HEK293 (cell line): ENCODE data around the gene SLC2A9.

ENCODE experiments used
- CTCF ChIA-PET: fragments of 350-600 bp; formaldehyde crosslinking; extraction: SDS; loops from one replicate; lab custom pipeline; 2021; ENCODE audit warnings: antibody characterized with exemption; lab: Yijun Ruan, JAX
- POLR2A ChIA-PET: fragments of 300-600 bp; formaldehyde crosslinking; extraction: SDS; loops from one replicate; lab custom pipeline; 2020; ENCODE audit warnings: antibody characterized with exemption, inconsistent platforms; lab: Yijun Ruan, JAX
- H3K27ac ChIP-seq: fragments of 200-500 bp; sonication (Bioruptor generic); 2 replicates; pipeline ENCODE4 v1.5.1; 2014; ENCODE audit warnings: low read depth, low read length, control low read depth, inconsistent platforms; ENCODE audit errors: extremely low read depth
- H3K36me3 ChIP-seq, 2 experiments: fragments of 200-500 bp in 1 of 2; sonication (Bioruptor generic) in 1 of 2; 1 replicate in 1 of 2; 2 replicates in 1 of 2; pipeline ENCODE4 v1.5.1; 2014 to 2017; ENCODE audit warnings: inconsistent platforms in 2 of 2, low read length in 2 of 2; ENCODE audit not compliant: control insufficient read depth in 2 of 2, insufficient read depth in 1 of 2
- H3K4me1 ChIP-seq: fragments of 200-500 bp; sonication (Bioruptor generic); 2 replicates; pipeline ENCODE4 v1.5.1; 2014; ENCODE audit warnings: mild to moderate bottlenecking, low read length, inconsistent platforms; ENCODE audit not compliant: control insufficient read depth, insufficient read depth
- H3K4me3 ChIP-seq: 2 replicates; pipeline ENCODE4 v1.5.1; 2011; ENCODE audit warnings: low read depth, mild to moderate bottlenecking, control low read depth, low read length, moderate library complexity
- H3K9me3 ChIP-seq: fragments of 200-500 bp; sonication (Bioruptor generic); 2 replicates; pipeline ENCODE4 v1.5.1; 2014; ENCODE audit warnings: low read depth, low read length, inconsistent platforms; ENCODE audit not compliant: control insufficient read depth, insufficient read depth
- BCL11A ChIP-seq: fragments of 450-650 bp; formaldehyde crosslinking; IDR thresholded peaks from 2 replicates; pipeline ENCODE4 v1.5.1; 2016; ENCODE audit warnings: low read depth, missing biosample characterization, missing genetic modification characterization
- HOXD13 ChIP-seq: sonication (generic); formaldehyde crosslinking; IDR thresholded peaks from 2 replicates; pipeline ENCODE4 v1.8.0; 2022; ENCODE audit warnings: missing genetic modification reagents, borderline replicate concordance
- IKZF3 ChIP-seq: fragments of 450-650 bp; IDR thresholded peaks from 2 replicates; pipeline ENCODE4 v1.5.0; 2018; ENCODE audit warnings: missing biosample characterization, mild to moderate bottlenecking, missing genetic modification characterization, moderate library complexity
- KLF16 ChIP-seq: fragments of 450-650 bp; formaldehyde crosslinking; IDR thresholded peaks from 2 replicates; pipeline ENCODE4 v1.5.1; 2017; ENCODE audit warnings: missing biosample characterization, missing genetic modification characterization
- ZBTB11 ChIP-seq: fragments of 450-650 bp; formaldehyde crosslinking; conservative IDR thresholded peaks from 2 replicates; pipeline ENCODE4 v1.5.1; 2016; ENCODE audit warnings: low read depth, missing biosample characterization, missing genetic modification characterization
- ZBTB17 ChIP-seq: fragments of 450-650 bp; formaldehyde crosslinking; IDR thresholded peaks from 2 replicates; pipeline ENCODE4 v1.5.1; 2016; ENCODE audit warnings: missing biosample characterization, missing genetic modification characterization
- ZBTB21 ChIP-seq: fragments of 450-650 bp; formaldehyde crosslinking; IDR thresholded peaks from 2 replicates; pipeline ENCODE4 v1.5.1; 2017; ENCODE audit warnings: missing biosample characterization, missing genetic modification characterization
- ZFP41 ChIP-seq: fragments of 450-650 bp; formaldehyde crosslinking; IDR thresholded peaks from 2 replicates; pipeline ENCODE4 v1.5.1; 2016; ENCODE audit warnings: missing biosample characterization, missing genetic modification characterization, borderline replicate concordance
- ZIC2 ChIP-seq: fragments of 450-650 bp; formaldehyde crosslinking; IDR thresholded peaks from 2 replicates; pipeline ENCODE4 v1.5.1; 2016; ENCODE audit warnings: missing biosample characterization, missing genetic modification characterization
- ZNF140 ChIP-seq: fragments of 450-650 bp; formaldehyde crosslinking; IDR thresholded peaks from 2 replicates; pipeline ENCODE4 v1.5.1; 2016; ENCODE audit warnings: missing biosample characterization, missing genetic modification characterization
- ZNF169 ChIP-seq: fragments of 450-650 bp; formaldehyde crosslinking; IDR thresholded peaks from 2 replicates; pipeline ENCODE4 v1.5.1; 2016; ENCODE audit warnings: missing biosample characterization, missing genetic modification characterization
- ZNF2 ChIP-seq: fragments of 450-650 bp; formaldehyde crosslinking; IDR thresholded peaks from 2 replicates; pipeline ENCODE4 v1.5.1; 2016; ENCODE audit warnings: missing biosample characterization, missing genetic modification characterization
- ZNF266 ChIP-seq: fragments of 450-650 bp; formaldehyde crosslinking; IDR thresholded peaks from 2 replicates; pipeline ENCODE4 v1.5.1; 2016; ENCODE audit warnings: missing biosample characterization, missing genetic modification characterization, low read depth
- ZNF292 ChIP-seq: fragments of 450-650 bp; formaldehyde crosslinking; IDR thresholded peaks from 2 replicates; pipeline ENCODE4 v1.5.1; 2016; ENCODE audit warnings: low read depth, missing biosample characterization, missing genetic modification characterization, borderline replicate concordance
- ZNF302 ChIP-seq: fragments of 450-650 bp; formaldehyde crosslinking; IDR thresholded peaks from 2 replicates; pipeline ENCODE4 v1.5.1; 2016; ENCODE audit warnings: missing biosample characterization, missing genetic modification characterization, low read depth
- ZNF366 ChIP-seq: fragments of 450-650 bp; formaldehyde crosslinking; conservative IDR thresholded peaks from 2 replicates; pipeline ENCODE4 v1.5.1; 2016; ENCODE audit warnings: missing biosample characterization, missing genetic modification characterization
- ZNF658 ChIP-seq: fragments of 450-650 bp; formaldehyde crosslinking; IDR thresholded peaks from 2 replicates; pipeline ENCODE4; 2016; ENCODE audit warnings: missing biosample characterization, missing genetic modification characterization
- ZNF777 ChIP-seq: fragments of 450-650 bp; formaldehyde crosslinking; IDR thresholded peaks from 2 replicates; pipeline ENCODE4 v1.5.1; 2017; ENCODE audit warnings: missing biosample characterization, missing genetic modification characterization, borderline replicate concordance
- ZNF837 ChIP-seq: fragments of 450-650 bp; formaldehyde crosslinking; IDR thresholded peaks from 2 replicates; pipeline ENCODE4 v1.5.1; 2016; ENCODE audit warnings: missing biosample characterization, missing genetic modification characterization
- TF ChIP-seq, protein P1 (sequence below): fragments of 450-650 bp; formaldehyde crosslinking; IDR thresholded peaks from 2 replicates; pipeline ENCODE4 v1.5.1; 2017; ENCODE audit warnings: missing biosample characterization, missing genetic modification characterization
- TF ChIP-seq, protein P2 (sequence below): fragments of 450-650 bp; formaldehyde crosslinking; IDR thresholded peaks from 2 replicates; pipeline ENCODE4 v1.5.1; 2017; ENCODE audit warnings: missing biosample characterization, missing genetic modification characterization
- TF ChIP-seq, protein P3 (sequence below): fragments of 450-650 bp; formaldehyde crosslinking; IDR thresholded peaks from 2 replicates; pipeline ENCODE4 v1.5.1; 2016; ENCODE audit warnings: missing biosample characterization, missing genetic modification characterization

The SLC2A9 gene

GRCh38 chr4:9931146-9931545, 90.2 kb downstream of the SLC2A9 start:
- Histone ChIP-seq H3K36me3 (no peaks in the 10 kb centered on the region), H3K9me3 (no peaks in the 10 kb centered on the region), H3K27ac (no peak overlapping the region), H3K4me1 (no peaks in the 10 kb centered on the region), H3K4me3 (no peak overlapping the region)
- ChIA-PET POLR2A (no interaction called here), CTCF (no interaction called here)
- TF ChIP-seq, protein P1, sequence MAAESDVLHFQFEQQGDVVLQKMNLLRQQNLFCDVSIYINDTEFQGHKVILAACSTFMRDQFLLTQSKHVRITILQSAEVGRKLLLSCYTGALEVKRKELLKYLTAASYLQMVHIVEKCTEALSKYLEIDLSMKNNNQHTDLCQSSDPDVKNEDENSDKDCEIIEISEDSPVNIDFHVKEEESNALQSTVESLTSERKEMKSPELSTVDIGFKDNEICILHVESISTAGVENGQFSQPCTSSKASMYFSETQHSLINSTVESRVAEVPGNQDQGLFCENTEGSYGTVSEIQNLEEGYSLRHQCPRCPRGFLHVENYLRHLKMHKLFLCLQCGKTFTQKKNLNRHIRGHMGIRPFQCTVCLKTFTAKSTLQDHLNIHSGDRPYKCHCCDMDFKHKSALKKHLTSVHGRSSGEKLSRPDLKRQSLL: no peak
- TF ChIP-seq ZNF837 (tag by site-specific recombination): no peak
- no peak for TF ChIP-seq ZNF658 (tag by site-specific recombination)
- TF ChIP-seq, protein P2, sequence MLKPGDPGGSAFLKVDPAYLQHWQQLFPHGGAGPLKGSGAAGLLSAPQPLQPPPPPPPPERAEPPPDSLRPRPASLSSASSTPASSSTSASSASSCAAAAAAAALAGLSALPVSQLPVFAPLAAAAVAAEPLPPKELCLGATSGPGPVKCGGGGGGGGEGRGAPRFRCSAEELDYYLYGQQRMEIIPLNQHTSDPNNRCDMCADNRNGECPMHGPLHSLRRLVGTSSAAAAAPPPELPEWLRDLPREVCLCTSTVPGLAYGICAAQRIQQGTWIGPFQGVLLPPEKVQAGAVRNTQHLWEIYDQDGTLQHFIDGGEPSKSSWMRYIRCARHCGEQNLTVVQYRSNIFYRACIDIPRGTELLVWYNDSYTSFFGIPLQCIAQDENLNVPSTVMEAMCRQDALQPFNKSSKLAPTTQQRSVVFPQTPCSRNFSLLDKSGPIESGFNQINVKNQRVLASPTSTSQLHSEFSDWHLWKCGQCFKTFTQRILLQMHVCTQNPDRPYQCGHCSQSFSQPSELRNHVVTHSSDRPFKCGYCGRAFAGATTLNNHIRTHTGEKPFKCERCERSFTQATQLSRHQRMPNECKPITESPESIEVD: no peak
- TF ChIP-seq BCL11A: no peak
- no peak for TF ChIP-seq HOXD13 (CRISPR knock-in tag)
- TF ChIP-seq ZBTB17 (tag by site-specific recombination): no peak
- TF ChIP-seq ZNF366: no peak
- TF ChIP-seq, protein P3, sequence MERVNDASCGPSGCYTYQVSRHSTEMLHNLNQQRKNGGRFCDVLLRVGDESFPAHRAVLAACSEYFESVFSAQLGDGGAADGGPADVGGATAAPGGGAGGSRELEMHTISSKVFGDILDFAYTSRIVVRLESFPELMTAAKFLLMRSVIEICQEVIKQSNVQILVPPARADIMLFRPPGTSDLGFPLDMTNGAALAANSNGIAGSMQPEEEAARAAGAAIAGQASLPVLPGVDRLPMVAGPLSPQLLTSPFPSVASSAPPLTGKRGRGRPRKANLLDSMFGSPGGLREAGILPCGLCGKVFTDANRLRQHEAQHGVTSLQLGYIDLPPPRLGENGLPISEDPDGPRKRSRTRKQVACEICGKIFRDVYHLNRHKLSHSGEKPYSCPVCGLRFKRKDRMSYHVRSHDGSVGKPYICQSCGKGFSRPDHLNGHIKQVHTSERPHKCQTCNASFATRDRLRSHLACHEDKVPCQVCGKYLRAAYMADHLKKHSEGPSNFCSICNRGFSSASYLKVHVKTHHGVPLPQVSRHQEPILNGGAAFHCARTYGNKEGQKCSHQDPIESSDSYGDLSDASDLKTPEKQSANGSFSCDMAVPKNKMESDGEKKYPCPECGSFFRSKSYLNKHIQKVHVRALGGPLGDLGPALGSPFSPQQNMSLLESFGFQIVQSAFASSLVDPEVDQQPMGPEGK (tag by site-specific recombination): no peak
- TF ChIP-seq KLF16 (tag by site-specific recombination): no peak
- TF ChIP-seq ZNF140: no peak
- no peak for TF ChIP-seq ZNF292 (tag by site-specific recombination)
- TF ChIP-seq ZBTB11: no peak
- no peak for TF ChIP-seq ZNF169 (tag by site-specific recombination)
- no peak for TF ChIP-seq ZNF777
- no peak for TF ChIP-seq ZNF302 (tag by site-specific recombination)

GRCh38 chr4:9929111-9929510, 92.2 kb downstream of the SLC2A9 start:
- Histone ChIP-seq H3K4me1 (no peaks in the 10 kb centered on the region), H3K27ac (no peak overlapping the region), H3K4me3 (no peak overlapping the region), H3K9me3 (no peaks in the 10 kb centered on the region), H3K36me3 (no peaks in the 10 kb centered on the region)
- POLR2A ChIA-PET: no interaction called here
- TF ChIP-seq ZNF266 (tag by site-specific recombination): no peak
- TF ChIP-seq ZBTB21 (tag by site-specific recombination): no peak
- TF ChIP-seq ZFP41: no peak
- TF ChIP-seq, protein P3 (tag by site-specific recombination): no peak
- no peak for TF ChIP-seq BCL11A
- no peak for TF ChIP-seq ZNF2 (tag by site-specific recombination)
- TF ChIP-seq IKZF3: no peak
- no peak for TF ChIP-seq ZIC2
- CTCF ChIA-PET: interaction anchor here (1.1 kb wide), 1 partner anchor 84 kb away, joined by 4 read pairs; no protein-coding TSS in a partner anchor
